HG02798 (cell line): ENCODE results near the gene TOP3B.
A peak's percentile ranks its signal among the peaks of the same experiment; 100 is the strongest.

Source experiments
- ATAC-seq: cut with Tn5 transposase; IDR thresholded peaks from one replicate; pipeline ENCODE4 v1.9.1; 2021; ENCODE audit warnings: mild to moderate bottlenecking; ENCODE audit not compliant: unreplicated experiment, poor library complexity

The TOP3B gene, protein sequence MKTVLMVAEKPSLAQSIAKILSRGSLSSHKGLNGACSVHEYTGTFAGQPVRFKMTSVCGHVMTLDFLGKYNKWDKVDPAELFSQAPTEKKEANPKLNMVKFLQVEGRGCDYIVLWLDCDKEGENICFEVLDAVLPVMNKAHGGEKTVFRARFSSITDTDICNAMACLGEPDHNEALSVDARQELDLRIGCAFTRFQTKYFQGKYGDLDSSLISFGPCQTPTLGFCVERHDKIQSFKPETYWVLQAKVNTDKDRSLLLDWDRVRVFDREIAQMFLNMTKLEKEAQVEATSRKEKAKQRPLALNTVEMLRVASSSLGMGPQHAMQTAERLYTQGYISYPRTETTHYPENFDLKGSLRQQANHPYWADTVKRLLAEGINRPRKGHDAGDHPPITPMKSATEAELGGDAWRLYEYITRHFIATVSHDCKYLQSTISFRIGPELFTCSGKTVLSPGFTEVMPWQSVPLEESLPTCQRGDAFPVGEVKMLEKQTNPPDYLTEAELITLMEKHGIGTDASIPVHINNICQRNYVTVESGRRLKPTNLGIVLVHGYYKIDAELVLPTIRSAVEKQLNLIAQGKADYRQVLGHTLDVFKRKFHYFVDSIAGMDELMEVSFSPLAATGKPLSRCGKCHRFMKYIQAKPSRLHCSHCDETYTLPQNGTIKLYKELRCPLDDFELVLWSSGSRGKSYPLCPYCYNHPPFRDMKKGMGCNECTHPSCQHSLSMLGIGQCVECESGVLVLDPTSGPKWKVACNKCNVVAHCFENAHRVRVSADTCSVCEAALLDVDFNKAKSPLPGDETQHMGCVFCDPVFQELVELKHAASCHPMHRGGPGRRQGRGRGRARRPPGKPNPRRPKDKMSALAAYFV

DNA sequence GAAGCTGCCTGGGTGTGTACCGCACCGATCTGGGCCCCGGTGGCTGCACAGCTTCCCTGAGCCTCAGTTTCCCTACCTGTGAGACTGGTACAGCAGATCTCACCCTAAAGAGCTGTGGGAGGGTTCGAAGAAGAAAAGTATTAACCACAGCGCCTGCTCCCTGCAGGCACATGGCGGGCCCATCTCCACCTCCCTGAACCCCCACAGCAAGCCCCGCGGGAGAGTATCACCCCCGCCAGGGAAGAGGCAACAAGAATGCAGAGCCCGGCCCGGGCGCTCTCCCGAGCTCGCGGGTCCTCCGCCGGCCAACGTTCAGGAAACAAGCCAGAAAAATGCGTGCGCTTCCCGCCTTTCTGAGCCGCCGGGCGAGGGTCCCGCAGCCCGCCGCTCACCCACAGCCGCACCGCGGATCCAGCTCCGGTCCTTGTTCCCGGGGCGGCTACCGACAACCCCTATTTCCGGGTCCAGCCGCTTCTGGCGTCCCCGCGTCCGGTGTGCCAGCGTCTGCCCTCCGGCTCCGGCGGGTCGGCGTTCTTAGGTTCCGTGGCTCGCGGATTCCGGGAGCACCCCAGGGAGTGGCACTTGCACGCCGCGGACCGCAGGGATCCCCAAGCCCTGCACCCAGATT is at the start of gene TOP3B:
Gene TOP3B (minus strand): TSS at position 450 of the 628 bp plus-strand sequence. CDS start 7,078 bp downstream, outside the sequence.
- ATAC-seq, result peak; percentile 79

DNA sequence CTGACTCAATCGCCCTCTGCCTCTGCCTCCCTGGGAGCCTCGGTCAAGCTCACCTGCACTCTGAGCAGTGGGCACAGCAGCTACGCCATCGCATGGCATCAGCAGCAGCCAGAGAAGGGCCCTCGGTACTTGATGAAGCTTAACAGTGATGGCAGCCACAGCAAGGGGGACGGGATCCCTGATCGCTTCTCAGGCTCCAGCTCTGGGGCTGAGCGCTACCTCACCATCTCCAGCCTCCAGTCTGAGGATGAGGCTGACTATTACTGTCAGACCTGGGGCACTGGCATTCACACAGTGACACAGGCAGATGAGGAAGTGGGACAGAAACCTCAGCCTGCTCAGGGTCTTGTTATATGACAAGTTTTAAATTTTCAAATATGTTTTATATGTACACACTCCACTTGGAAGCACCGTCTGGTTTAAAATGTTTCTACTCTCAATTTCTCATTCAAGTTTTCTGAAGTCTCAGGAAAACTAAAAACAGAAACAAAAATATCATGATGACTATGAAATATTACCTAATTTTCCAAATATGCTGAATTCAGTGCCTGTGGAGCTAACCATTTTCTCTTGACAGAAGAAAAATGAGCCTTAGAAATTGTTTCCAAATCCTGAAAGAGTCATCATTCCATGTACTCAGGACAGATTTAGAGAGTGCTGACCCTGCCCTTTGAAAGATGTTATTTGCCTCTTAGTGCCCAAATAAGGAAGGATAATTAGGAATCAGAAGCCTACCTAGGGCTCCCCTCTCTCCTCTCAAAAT is 48.8 kb upstream of the TOP3B start:
- ATAC-seq, result peak; percentile 21

DNA sequence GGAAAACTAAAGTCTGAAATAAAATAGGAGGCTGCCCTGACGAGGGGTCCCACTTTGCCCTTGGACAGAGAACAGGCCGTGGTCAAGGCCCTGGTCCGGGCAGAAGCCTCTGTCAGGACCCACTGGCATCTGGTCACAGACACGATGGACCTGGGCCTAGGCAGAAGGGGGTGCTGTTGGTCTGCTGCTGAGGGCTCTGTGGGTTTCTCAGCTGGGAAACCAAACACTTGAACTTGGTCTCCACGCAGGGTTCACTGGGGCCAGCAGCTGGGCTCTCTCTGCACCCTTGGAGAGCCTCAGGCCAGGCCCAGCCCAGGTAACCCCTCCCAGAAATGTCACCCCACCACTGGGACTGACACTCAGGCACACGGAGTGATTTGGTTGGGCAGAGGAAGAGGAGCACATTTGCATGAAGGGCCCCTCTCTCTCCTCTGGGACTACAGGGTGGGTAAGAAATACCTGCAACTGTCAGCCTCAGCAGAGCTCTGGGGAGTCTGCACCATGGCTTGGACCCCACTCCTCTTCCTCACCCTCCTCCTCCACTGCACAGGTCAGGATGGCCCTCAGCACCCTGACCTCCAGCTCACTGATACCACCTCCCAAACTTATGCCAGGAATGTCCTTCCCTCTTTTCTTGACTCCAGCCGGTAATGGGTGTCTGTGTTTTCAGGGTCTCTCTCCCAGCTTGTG is 48.1 kb upstream of the TOP3B start:
- peak; percentile 61 for ATAC-seq

DNA sequence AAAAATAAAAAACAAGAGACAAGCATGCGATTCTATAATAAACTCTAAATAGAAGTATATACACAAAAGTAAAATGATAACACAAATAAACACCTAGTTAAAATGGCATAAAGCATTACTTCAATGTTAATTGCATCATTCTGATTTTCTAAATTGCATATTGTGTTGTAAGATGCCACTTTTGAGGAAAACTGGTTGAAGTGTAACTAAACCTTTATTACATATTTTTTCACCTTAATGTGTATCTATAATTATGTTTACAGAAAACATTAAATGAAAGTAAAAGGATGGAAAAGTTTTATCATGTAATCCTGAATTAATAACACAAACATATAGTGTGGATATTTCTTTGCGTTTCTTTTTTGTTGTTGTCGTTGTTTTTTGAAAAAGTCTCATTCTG is 45.4 kb upstream of the TOP3B start:
- no peak for ATAC-seq

DNA sequence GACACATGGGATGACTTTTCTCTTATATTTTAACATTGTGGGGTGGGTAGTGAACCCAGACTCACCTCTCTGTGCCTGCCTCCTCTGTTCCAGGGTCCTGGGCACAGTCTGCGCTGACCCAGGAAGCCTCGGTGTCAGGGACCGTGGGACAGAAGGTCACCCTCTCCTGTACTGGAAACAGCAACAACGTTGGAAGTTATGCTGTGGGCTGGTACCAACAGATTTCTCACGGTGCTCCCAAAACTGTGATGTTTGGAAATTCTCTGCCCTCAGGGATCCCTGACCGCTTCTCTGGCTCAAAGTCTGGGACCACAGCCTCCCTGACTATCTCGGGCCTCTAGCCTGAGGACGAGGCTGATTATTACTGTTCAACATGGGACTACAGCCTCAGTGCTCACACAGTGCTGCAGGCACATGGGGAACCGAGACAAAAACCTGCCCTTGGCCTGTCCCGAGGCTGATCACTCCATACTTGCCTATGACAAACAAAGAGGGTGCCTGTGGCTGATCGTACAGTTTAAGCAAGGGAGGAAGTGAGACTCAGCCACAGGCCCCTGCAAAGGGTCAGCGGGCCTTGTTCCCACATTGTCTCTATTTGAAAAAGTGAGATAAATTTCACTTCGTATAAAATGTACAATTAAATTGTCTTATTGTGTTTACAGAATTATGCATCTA is 43.7 kb upstream of the TOP3B start:
- ATAC-seq, result no peak

DNA sequence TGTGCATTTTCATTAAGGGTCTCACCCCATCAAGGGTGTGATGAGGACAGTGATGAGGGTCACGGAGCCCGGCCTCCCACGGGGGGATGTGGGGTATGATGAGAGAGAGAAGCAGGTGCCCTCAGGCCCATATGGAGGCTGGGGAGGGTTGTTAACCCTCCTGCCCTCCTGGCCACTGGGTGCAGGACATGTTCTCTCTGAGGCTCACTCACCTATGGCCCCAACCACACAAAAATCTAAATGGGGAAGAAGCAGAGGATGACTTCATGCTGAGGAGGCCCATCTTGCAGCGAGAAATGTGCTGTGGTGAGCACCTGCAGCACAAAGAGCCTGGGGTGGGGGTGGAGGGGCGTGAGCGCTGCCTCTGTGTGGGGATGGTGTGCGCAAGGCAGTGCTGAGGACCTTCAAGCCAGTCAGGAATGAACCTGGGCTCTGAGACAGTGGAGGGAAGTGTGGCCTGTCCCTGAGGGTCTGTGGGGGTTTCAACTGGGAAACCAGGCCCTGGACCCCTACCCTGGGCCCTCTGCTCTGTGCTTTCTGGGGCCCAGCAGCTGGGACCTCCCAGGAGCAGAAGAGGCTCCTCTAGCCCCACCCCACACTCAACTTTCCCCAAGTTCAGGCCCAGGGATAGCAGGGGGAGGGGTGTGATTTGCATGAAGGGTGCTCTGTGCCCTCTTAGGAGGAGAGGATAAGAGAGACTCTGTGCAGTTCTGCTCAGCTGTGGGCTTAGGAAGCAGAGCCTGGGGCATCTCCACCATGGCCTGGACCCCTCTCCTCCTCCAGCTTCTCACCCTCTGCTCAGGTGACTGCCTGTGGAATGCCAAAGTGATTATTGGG is 43.0 kb upstream of the TOP3B start:
- ATAC-seq, result no peak

DNA sequence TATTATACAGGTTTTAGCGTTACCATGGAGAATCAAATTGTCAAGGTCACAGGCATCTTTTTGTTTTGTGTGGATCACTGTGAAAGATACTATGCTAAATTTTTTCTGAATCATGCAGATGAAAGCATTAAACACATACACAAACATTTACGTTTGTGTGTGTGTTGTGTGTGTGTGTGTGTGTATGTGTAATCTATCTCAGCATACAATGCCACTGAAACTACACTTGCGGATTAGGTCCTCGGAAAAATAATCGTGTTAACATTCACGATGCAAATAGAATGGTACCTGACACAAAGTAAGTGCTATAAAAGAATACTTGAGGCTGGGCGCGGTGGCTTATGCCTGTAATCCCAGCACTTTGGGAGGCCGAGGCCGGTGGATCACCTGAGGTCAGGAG is 41.9 kb upstream of the TOP3B start:
- no peak for ATAC-seq

DNA sequence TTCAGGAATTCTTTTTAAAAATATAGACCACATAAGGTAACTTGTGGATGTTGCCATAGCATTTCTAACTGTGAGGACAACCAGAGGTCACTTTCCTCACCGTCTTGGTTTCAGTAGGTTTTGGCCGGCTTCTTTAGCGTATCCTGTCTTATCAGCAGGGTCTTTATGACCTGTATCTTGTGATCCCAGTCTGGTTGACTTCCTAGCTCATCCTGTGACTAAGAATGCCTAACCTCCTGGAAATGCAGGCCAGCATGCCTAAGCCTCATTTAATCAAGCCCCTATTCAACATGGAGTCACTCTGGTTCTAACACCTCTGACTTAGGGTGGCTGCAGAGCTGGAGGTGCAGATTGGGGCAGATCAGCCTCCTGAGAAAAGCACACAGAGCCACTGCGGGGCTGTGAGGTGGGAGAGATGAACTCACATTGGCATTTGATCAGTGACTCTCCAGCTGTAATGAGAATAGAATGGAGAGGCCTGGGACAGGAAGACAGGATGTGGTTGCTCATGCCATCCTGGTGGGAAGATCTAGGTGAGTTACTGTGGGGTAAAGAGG is 41.1 kb upstream of the TOP3B start:
- no peak for ATAC-seq

DNA sequence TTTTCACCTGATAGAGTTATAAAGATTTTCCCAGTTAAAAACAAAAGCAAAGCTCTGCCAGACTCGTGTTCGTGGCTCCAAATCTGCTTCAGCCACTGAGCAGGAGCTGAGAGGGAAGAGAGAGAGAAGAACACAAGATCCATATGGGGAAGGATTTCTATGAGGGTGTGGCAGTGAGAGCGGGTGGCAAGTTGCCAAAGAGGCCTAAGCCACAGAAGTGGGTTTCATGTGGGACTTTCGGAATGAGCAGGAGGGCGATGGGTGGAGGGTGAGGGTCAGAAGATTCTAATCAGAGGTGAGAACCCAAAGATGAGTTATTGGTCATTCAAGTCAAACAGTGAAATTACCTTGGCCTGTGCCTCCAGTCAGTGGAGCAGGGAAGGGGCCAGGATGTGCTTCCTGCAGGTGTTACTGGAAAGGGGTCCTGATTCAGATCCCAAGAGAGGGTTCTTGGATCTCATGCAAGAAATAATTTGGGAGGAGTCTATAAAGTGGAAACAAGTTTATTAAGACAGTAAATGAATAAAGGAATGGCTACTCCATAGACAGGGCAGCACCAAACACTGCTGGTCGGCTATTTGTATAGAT is 40.5 kb upstream of the TOP3B start:
- no peak for ATAC-seq

DNA sequence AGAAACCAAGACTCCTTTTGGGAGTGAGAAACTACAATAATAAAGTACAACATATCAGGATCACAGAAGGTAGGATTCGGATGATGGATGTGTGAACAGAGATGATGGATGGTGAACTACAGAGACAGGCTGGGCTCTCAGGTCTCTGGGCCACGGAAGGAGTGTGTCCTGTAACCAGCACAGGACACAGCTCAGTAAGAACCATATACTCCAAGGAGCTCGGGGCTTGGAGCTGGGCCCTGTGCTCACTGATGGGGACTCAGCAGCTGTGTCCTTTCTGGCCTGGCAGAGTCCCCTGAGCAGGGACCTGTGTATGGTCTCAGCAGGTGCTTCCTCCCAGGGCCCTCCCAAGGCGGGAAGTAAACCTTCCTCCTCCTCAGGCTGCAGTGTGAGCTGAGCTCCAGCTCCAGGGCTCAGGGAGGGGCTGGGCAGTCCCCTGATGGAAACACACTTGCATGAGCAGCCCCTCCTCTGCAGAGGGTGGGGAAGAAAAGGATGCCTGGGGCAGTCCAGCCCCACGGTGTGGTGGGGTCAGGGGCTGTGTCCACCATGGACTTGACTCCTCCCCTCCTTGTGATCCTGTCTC is 39.8 kb upstream of the TOP3B start:
- no peak for ATAC-seq

DNA sequence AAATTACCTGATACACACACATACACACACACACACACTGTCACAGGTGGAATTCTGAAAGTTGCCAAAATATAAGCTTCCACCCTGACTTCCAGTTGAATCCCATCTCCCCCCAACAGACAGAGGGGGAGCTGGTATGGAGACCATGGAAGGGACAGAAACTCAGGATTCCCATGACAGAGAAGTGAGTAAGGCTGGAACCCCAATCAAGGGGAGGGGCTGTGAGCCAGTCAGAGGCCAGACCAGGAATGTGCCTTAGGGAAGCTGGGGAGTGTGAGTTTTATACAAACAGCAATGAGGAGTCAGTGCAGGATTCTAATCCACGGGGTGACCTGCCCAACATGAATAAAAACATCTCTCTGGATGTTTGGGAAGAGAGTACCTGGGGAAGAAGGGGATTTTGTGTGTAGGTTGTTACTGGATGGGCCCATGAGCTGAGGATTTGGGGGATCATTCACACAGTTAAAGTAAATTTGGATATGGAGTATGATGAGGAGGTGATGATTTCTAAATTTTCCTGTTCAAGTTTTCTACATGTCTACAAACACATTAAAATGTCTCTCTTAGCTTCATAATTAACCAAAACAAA is 38.7 kb upstream of the TOP3B start:
- ATAC-seq, result no peak

DNA sequence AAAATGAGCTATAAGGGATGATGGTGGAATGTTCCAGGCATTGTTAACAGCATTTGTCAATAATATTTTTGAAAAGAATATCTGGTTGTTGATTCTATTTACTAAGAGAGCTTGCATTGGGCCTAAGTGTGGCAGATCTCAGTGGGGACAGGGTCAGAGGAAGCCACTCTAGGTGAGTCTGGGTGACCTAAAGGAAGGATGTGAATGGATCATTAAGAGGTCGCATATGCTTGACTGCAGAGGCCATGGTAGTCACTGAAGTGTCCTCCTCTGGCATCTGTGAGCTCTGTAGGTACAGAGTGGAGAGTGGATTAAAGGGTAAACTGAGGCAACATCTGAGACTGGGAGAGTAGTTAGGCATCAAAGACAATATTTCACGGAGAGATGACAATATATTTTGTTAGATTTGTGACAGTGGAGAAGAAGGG is 37.9 kb upstream of the TOP3B start:
- no peak for ATAC-seq

DNA sequence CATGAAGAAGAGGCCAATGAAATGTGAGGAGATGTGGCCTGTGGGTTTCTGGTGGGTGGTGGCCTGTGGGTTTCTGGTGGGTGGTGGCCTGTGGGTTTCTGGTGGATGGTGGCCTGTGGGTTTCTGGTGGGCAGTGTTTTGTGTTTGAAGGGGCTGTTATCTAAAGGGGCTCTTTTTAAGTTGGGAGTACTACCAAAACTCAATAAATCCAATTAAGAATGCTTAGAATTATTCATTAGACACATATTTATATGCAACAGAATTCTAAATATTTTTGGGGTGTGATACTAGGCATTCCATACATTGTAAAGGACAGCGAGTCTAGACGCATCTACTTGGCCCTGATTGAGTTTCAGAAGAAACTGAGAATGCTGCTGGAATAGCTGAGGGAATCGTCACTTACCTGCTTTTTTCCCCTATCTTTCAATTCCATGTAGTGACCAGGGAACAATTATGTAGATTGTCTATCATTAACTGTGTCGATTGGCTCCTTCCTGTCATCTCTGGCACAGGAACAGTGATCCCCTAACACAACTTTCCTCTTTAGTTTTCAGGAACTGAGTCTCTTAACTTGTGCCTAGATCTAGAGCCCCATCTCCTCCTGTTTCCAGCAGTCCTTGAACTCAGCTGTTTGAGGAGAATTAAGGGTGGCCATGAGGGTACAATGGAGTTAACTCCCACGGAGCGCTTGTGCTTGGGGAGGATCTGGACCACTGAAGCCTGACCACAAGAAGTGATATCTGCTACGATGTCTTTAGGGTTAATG is 37.3 kb upstream of the TOP3B start:
- ATAC-seq, result no peak

DNA sequence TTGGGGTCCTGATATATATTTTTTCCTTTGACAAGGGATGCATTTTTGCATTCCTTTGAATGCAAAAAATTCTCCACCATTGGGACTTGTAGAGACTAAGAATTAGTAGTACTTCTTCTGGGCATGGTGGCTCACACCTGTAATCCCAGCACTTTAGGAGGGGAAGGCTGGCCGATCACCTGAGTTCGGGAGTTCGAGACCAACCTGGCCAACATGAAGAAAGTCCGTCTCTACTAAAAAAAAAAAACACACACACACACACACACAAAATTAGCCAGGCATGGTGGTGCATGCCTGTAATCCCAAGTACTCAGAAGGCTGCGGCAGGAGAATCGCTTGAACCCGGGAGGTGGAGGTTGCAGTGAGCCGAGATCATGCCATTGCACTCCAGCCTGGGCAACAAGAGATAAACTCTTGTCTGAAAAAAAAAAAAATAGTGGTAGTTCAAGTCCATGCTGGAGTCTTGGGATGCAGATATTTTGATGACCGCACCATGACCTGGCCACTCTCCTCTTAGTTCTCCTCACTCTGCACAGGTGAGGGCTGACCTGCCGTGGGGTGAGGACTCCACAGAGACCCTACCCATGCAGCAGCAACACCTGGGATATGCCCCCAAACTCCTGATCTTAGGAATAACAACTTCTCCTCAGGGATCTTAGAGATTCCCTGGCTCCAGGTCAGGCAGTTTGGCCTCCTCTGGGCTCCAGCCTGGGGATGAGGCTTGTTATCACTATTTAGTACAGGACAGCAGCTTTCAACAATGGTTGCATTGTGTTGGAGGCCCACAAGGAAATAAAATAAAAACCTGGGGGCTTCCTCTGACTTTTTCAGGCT is 36.5 kb upstream of the TOP3B start:
- ATAC-seq, result no peak

DNA sequence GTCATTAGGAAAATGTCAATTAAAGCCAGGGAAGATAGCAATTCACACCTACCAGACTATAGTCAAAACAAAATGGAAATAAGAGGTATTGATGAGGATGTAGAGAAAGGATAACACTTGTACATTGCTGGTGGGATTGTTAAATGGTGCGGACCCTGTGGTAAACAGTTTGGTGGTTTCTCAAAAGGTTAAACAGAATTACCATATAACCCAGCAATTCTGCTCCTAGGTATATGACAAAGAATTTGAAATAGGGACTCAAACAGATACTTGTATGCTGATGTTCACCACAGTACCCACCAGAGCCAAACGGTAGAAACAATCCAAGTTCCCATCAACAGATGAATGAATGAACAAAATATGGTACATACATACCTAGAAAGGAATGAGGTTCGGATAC is 33.0 kb upstream of the TOP3B start:
- no peak for ATAC-seq
